ENCODE measurements around the gene VAPB.
A peak's percentile ranks its signal among the peaks of the same experiment; 100 is the strongest.

Gene VAPB

DNA sequence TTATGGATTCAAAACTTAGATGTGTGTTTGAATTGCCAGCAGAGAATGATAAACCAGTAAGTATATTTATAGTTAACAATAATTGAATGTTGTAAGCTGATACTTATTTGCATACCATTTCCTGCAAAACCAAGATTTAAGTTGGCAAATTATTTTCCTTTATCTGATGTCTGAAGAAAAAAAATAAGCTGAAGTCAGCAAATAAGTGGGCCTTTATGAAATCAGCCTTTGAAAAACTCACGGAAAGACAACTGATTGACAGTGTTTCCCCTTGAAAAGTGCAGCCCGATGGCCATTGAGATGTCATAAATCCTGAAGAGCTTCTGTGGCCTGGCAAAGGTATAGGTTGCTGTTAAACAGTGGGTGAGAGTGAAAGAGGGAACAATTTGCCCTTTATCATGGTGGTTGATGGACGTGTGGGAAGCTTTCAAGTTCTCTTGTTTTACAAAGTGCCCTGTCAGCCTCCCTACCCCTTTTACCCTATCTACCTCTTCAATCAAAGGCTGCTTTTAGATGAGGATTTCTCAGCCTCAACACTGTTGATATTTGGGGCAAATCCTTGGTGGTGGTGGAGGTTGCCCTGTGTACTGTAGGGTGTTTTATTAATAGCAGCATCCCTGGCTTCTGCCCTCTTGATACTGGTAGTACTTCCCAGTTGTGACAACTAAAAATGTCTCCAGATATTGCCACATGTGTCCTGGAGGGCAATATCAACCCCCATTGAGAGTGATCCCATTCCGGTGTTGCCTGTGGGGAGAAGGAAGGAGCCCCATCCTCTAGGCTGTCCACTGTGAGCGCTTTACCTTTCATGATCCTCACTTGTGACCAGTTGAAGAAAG lies 50.2 kb downstream of the VAPB start:
- DNase-seq = no peak

DNA sequence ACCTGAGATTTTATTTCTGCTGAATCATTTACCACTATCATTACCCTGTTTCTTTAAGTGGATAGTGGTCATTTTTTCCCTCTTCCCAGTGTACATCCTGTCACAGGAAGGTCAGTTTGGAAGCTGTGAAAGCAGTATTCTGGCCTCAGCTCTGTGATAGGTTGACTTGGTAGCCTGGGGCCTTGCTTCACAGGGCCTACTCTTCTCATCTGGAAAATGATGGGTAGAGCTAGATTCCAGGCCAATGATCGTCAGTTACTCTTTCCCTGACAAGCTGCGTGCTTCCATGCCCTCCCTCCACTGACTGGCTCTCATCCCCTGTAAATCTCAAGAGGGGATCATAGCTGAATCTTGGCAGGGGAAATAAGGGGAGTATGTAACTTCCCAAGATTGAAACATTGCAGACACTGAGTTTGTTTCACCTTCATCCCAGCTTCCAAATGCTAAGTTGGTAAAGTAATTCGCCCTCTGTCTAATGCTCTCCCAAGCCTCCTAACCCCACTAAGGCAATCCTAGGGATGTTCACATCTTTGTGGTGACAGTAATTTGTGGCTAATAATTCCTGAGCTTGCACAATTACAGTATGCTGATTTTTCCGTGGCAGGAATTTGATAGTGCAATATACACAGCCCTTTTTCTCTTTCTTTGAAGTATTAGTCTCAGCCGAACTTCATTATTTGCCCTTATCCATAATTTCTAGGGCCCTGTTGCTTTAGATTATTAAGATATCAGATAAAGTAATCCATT lies 51.2 kb downstream of the VAPB start:
- DNase-seq = no peak

DNA sequence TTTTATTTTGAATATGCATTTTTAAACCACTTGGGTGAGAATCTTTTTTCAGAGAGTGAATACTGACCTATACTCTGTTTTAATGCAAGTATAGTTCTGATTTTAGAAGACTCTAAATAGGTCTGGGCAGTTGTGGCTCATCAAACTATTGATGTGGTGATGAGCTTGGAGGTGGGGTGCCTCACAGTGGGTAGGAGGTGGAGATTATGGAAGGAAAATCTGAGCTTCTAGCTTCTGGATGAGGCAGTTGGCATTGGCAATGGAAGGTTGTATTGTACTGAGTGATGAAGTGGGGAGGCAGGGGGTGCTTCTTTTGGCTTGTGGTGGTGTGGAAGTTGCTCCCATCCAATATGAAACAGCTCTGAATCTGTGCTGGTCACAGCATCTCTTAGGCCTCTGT lies 52.7 kb downstream of the VAPB start:
- DNase-seq = no peak

DNA sequence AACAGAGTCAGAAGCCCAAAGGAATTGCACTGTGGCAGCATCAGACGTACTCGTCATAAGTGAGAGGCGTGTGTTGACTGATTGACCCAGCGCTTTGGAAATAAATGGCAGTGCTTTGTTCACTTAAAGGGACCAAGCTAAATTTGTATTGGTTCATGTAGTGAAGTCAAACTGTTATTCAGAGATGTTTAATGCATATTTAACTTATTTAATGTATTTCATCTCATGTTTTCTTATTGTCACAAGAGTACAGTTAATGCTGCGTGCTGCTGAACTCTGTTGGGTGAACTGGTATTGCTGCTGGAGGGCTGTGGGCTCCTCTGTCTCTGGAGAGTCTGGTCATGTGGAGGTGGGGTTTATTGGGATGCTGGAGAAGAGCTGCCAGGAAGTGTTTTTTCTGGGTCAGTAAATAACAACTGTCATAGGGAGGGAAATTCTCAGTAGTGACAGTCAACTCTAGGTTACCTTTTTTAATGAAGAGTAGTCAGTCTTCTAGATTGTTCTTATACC lies 55.8 kb downstream of the VAPB start:
- DNase-seq = no peak

DNA sequence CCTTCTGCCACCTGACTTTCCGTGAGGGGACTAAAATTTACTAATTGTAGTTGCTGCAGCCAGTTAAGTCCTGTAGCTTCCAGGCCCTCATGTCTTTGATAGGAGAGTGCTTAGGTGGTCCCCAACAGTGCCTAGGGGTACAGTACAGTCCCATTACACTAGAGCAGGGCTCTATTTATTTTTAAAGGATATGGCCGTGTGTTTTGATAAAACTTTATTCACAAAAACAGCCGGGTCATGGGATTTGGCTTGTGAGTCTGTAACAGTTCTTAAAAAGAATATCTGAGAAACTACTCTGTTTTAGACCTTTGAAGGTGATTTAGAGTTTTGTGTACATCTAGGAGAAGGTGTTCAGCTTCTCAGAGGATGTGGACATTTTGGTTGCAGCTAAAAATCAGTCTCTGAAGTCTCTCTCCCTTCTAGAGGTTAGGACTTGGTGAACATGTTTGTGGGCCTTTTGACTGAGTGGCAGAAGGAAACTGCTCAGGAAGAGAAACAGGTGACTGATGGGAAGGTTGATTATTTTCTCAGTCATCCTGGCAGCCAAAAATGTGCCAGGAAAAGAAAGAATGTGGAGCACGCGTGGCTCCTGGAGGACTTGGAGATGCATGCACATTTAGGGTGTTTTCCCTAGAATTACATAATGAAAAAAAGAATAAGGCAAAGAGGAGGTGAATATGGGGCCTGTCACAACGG lies 57.4 kb downstream of the VAPB start:
- no peak for DNase-seq

DNA sequence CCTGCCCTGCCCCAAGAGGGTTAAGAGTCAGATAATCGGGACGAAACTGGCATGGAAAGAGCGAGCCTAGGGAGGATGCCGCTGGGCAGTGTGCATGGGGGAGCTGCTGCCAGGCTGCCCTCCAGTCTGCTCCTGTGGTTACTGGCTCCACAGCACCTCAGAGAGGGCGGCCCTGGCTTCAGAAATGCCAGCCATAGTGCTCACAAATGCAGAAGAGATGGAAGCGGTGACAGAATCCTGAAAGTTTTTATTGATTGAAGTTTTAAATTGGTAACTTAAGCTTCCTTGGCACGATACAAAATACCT lies 57.9 kb downstream of the VAPB start:
- DNase-seq = no peak

DNA sequence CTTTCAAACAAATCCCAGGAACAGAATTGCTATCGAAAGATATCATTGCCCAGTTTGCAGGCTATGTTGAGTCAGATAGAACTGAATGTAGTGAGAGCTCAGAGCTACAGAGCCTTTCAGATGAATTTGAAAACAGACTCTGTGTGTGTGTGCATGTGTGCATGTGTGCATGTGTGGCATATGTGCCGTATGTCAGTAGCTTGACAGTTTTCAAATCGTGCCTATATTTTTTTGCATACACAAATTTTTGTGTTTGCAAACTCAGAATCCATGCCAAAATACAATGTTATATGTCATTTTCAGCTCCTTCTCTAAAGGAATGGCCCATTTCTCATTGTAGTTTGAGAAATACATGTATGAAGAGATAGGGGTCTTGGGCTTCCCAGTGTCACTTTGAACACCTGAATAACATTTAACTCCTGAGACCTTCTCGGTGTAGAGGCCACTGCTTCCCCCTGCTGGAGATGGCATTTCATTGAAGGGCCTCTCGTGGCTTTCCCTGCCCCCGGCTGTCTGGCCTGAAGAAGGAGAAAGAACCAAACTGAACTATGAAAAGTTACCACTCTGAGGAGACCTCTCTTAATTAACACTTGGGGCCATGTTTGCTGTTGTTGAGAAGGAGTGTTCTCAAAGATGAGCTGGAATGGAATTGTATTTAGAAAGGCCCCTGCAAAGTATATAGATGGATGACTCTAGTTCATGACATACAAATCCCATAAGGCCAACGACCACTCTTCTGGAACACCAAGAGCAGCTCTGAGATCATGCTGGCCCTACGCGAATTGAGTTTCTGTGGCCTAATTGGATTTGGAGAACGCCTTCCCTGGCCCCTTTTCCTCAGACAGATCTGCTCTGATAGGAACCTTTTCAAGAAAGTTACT lies 58.7 kb downstream of the VAPB start:
- DNase-seq = peak; percentile 27 to 36

DNA sequence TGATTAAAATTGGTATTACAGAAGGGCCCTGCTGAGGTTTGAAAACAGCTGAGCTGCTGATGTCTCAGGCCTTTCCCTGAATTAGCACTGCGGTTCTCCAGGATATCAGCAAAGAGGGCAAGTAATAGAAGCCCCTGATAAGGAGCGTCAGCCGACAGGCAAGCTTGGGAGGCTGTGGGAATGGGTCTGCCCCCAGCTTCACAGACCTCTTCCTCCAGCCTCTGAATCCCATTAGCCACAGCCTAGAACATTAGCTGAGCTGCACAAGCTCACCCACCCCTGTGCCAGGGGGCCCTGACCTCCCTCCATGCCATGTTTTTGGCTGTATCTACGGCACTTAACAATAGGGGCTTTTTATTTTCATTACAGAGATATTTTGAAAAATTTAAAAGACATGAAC lies 59.9 kb downstream of the VAPB start:
- no peak for DNase-seq

DNA sequence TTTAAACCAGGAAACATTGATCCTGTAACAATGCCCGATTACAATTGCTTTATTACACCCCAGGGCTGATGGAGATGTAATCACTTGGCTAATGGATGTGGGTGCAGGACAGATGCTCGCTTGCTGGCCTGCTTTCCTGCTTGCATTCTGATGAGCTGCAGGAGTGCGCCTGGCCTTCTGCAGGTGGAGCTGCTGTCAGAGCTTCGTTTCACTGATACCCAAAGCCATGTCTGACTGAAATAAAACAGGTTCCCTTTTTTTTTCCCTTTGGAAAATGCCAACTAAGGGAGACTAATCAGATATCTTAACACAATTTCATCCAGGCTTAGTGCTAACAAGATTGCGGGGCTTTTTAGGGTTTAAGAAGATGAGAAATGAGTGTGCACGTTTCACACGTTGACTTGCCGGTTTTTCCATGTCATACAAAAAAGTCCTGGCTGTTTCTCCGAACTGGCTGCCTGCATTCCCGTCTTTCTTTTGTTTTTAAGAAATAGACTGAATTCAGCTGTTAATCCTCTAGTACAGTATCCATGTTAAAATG lies 60.7 kb downstream of the VAPB start:
- DNase-seq = no peak

DNA sequence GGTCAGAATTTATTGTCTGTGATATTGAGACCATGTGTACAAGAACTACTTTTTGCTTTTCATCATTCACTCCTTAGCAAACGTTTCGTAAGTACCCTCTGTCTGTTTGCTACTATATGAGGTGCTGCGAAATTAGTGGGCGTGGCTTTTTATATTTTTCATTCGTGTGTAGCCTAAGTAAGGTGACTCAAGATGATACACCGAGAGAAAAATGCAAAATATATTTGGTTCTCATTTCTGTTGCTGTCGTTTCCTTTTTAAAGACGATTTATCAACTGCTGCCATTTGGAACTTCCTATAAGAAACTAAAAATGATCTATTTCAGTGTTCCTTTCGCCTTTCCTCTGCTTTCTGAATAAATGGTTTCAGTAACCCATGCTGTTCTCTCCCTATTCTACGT lies 61.2 kb downstream of the VAPB start:
- DNase-seq = no peak

DNA sequence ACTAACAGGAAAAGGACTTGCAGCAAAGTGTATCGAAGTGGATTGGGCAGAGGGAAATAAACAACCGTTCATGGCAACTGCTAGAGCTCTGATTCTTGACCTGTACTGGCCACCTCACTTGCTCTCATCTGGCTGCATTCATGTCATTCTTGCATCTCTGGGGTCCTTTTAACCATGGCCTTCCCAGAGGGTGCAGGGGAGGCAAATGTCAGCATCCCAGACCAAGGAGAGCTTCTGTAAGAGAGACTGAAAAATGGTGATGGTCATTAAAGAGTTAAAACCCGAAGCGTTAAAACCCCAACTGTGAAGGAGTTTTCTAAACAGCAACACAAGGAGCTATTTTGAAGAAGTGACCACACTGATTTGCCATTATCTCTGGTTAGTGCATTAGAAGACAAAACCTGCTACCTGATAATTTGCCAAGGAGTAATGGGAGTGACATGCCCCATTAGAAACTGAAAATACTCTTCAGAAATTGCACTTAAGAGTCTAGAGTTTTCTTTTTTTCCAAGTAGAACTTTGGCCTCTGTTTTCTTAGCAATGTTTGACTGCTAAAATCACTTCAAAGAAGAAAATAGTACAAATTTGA lies 63.7 kb downstream of the VAPB start:
- DNase-seq = no peak

DNA sequence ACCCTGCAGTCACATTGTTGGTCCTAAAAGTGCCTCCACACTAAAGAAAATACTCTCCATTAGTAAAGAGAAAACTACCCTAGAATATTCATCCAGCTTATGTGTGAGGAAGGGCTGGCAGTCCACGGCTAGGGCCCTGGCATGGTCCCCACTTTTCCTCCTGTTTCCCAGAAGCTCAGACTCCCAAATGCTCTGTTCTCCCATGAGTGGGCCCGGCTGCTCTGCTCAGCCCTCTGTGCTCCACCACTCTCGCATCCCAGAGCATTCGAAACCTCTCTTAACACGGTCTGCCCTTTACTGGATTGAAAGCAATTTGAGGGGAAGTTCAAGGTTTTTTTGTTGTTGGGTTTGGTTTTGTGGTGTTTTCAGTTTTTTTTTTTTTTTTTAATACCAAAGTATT lies 64.4 kb downstream of the VAPB start:
- DNase-seq = no peak

DNA sequence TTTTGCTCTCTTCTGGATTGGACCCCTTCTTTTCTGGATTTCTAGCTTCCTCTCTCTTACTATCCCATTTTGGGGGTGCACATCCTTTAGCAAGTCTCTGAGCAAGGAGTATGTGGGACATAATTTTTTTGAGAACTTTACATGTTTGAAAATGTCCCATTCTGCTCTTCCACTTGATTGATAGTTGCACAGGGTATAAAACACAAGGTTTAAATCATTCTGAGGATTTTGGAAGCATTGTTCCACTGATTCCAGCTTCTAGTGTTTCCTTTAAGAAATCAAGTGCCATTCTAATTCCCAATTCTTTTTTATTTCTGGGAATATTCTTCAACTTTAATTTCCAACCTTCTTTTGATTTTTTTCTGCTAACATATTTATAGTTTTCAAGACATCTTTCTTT lies 65.4 kb downstream of the VAPB start:
- no peak for DNase-seq

DNA sequence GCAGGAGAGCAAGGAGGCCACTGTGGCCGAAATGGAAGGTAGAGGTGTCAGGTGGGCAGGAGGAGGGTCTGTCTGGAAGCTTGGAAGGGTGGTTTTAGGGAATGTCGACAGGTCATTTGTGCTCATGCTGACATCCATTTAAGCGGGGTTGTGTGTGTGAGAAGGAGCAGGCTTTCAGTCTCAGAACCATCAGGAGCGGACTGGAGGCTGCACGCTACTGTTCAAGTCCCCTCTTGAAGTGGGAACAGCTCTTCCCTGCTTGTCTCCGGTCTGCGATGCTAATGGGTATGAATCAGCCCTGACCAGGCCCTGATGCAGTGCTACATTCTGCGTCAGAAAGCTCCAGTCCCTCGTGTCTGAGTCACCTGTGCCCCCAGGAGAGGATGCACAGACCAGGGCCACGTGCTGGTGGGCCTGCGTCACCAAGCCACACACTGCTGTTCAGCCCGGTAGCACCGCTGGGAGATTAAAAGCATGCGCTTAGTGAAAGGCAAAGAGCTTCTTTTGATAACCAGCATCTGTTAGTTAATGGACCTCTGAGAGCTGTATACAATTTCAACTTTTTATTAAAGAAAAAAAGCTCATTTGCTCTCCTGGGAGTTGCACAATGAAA lies 68.2 kb downstream of the VAPB start:
- DNase-seq = no peak

DNA sequence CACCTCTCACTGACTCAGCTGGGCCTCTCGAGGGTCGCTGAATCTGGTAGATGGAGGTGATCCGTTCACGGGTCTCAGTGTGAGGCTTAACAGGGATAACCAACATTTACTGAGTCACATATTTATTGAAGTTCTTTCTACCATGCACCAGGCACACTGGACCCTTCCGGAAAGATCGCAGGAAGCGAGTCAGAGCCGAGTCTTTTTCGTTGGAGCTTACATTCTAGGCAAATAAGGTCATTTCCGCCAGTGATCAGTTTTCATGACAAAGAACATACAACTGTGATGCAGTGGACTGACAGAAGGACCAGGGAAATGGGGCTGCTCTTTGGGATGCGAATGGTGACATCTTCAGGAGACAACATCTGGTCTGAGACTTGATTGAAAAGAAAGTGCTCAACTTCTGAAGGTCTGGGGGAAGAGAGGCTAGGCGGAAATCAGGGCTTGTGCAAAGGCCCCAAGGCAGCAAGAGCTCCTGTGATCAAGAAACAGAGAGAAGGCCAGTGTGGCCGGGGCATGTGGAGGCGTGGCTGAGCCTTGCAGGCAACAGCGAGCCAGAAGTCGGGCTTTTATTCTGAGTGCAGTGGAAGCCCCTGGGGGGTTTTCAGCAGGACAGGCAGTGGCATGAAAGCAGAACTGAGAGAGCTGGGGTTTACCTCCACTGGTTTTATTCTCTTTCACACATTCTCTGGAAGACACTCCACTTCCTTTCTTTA lies 69.5 kb downstream of the VAPB start:
- no peak for DNase-seq

DNA sequence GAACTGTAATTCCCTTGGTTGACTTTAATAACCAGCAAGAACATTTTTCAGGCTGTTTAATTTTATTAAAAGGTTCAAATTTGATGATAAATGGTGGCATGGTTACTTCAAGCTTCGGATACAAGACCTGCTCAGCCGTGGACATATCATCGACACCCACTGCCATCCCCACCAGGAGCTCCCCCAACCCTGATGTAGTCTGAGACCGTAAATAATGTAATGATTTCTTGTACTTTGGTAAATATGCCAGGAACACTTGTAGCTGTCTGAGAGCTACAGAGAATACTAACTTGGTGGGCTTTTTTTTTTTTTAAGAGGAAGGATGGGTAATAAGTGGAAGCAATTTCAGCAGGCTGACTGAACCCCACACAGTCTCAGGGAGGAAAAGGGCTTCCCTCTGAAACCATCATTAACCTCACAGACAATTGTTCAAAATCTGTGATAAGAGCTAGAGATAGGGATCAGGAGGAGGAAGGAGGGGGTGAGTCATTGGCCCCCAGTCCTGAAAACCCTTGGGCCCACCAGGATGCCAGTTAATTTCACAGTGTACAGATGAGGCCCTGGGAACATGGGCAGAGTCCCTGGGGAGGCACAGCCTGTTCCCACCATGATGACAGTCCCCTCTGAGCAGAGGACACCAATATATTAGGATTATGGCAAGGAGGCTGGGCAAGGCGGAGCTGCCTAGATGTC lies 70.2 kb downstream of the VAPB start:
- DNase-seq = no peak

DNA sequence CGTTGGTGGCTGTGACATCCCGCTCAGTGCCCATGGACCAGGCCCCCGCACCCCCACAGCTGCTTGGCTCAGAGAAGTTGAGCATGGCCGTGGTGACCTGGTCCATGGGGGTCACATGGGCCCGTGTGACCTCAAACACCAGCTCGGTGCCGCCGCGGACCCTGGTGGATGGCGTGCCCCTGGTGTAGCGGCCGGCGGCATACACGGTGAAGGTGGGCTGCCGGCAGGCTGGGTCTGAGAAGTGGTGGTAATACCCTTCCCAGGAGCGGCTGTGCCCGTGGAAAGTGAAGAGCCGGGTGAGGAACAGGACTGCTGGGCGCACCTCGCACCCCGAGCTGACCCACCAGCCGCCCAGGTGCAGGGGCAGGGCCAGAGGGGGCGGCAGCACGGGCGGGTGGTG lies 72.1 kb downstream of the VAPB start:
- DNase-seq = no peak

DNA sequence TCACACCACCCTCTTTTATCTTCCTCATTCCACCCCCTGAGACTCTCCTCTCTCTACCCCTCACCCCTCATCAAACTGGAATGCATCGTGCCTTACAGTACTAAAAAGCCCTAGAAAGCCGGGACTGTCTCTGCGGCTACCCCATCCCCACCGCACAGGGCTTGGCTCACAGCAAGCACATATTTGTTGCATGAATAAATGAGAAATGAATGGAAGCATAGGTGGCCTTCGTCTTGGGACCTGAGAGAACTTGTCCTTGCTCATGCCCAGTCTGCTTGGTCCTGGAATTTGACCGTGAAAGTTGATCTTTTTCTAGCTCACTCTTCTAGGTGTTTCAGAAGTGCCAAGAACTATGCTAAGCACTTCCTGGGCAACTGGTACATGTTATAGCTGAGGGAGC lies 72.9 kb downstream of the VAPB start:
- no peak for DNase-seq

DNA sequence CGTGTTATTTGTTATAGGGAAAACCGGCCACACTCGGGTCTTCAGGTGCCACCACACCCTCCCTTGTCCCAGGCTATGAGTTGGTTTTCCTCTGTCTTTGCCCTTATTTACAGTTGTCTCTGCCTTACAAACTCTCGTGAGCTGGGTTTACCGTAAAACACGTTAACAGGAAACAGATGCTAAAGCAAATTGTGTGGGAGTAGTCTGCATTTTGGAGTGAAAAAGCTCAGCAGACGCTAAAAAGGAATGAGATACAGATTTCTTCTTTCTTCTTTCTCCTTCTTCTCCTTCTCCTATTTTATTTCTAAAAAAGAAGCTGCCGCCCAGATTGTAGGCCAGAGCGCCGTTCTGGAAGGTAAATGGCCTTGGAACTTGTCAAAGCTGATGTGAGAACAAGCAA lies 74.2 kb downstream of the VAPB start:
- no peak for DNase-seq

DNA sequence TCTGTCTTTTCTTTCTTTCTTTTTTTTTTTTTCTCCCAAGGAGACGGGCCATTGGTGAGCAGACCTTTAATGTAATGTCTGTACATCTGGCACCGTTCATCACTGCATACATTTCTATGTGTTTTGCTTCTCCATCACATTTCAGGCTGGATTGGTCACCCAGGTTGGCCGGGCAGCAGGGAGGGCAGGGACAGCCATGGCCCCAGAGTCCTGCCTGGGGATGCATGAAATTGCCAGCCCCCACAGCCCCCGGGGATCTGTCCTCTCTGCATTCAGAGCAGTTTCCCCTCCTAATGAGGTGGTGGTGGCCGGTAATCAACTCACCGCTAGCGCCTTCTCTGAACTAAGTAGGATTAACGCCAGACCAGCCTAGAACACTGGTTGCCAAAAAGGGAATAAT lies 75.8 kb downstream of the VAPB start:
- DNase-seq = no peak

Measured in NCI-H2081 (cell line).